HFFc6 (cell line): Measurements from ENCODE around the gene KANSL3. TPM values are rescaled to one million over a fixed set of nuclear protein-coding genes. Genes with fewer than 3 reads are reported as not detected.
"Not testable (repeated sequence)": the region's sequence is repeated elsewhere in the genome, so short reads cannot be mapped to it uniquely, and the experiment has no call there.

Experiments used
- DNase-seq: peaks from one replicate; pipeline ENCODE4 v3.0.0-alpha.2; 2018
- H3K27ac Mint-ChIP-seq: 2 replicates; pipeline ENCODE4 v1.8.0; 2020; ENCODE audit warnings: mild to moderate bottlenecking, mixed read lengths
- H3K27me3 Mint-ChIP-seq: 2 replicates; pipeline ENCODE4 v1.8.0; 2021; ENCODE audit warnings: mild to moderate bottlenecking, moderate library complexity, mixed read lengths; ENCODE audit not compliant: insufficient read depth
- H3K36me3 Mint-ChIP-seq: 2 replicates; pipeline ENCODE4 v1.8.0; 2021; ENCODE audit warnings: low read depth, mixed read lengths
- H3K4me1 Mint-ChIP-seq: 2 replicates; pipeline ENCODE4 v1.8.0; 2020; ENCODE audit warnings: low read depth, mixed read lengths
- H3K4me3 Mint-ChIP-seq: 2 replicates; pipeline ENCODE4 v1.8.0; 2020; ENCODE audit warnings: mild to moderate bottlenecking, moderate library complexity, mixed read lengths
- H3K9me3 Mint-ChIP-seq: 2 replicates; pipeline ENCODE4 v1.8.0; 2020; ENCODE audit warnings: mild to moderate bottlenecking, mixed read lengths
- CTCF ChIP-seq: fragments of 200-600 bp; sonication (generic); IDR thresholded peaks from 2 replicates; pipeline ENCODE4 v1.5.0; 2021; ENCODE audit warnings: antibody characterized with exemption, mild to moderate bottlenecking
- total RNA-seq, 6 experiments: library from RNA; stranded (reverse); fragmentation: NEBNext Ultra II Directional; extraction: Animal tissue kit (Norgen Biotek cat#: 25700); gene quantifications; 2 replicates in 1 of 6; 3 replicates in 5 of 6; pipeline ENCODE4 v1.2.3, GENCODE V29; 2021

Gene KANSL3
- total RNA-seq, 6 experiments from 2014 or later = 19.3 to 28.3 (median 26.7) TPM

GRCh38 chr2:96565111-96565510 lies 73.0 kb downstream of the KANSL3 start:
- Mint-ChIP-seq H3K36me3 (peaks cover 5% of the 10 kb centered on the region), H3K27ac (no peak overlapping the region), H3K27me3 (peaks cover 20% of the 10 kb centered on the region), H3K9me3 (0 out of 2 replicates have a peak, but pooled peaks cover 4% of the 10 kb centered on the region), H3K4me3 (no peak overlapping the region), H3K4me1 (no peaks in the 10 kb centered on the region)
- no peak for TF ChIP-seq CTCF
- no peak for DNase-seq

DNA sequence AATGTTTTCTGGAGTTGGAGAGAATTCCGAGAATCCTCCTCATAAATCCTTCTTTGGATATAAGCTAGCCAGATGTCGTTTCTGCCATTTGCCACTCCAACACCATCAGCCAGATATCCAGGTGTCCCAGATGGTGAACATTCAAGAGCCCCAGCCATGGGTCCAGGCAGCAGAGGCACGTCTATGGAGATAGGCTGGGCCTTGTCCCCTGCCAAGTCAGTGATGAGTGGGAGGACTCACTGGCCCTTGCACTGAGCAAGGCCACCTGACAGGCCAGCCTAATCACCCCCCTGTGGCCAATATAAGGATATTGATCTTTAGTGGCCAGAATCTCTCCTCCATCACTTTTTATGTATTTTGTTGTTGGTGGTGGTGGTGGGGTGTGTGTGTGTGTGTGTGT lies 73.5 kb downstream of the KANSL3 start:
- H3K27ac Mint-ChIP-seq = no peak overlapping the region
- H3K36me3 Mint-ChIP-seq = peaks cover 5% of the 10 kb centered on the region
- no peaks in the 10 kb centered on the region for H3K4me1 Mint-ChIP-seq
- H3K4me3 Mint-ChIP-seq = no peak overlapping the region
- peaks cover 20% of the 10 kb centered on the region for H3K27me3 Mint-ChIP-seq
- H3K9me3 Mint-ChIP-seq = 0 out of 2 replicates have a peak, but pooled peaks cover 4% of the 10 kb centered on the region
- DNase-seq = no peak
- no peak for TF ChIP-seq CTCF

- Mint-ChIP-seq H3K27me3 (peaks cover 20% of the 10 kb centered on the region), H3K4me1 (no peaks in the 10 kb centered on the region), H3K27ac (no peak overlapping the region), H3K9me3 (0 out of 2 replicates have a peak, but pooled peaks cover 4% of the 10 kb centered on the region), H3K4me3 (no peak overlapping the region), H3K36me3 (peaks cover 5% of the 10 kb centered on the region)
- no peak for DNase-seq
- no peak for TF ChIP-seq CTCF
Observed at GRCh38 chr2:96564026-96564425, 74.1 kb downstream of the KANSL3 start.

GRCh38 chr2:96558485-96558884 lies 79.6 kb downstream of the KANSL3 start:
- peaks cover 11% of the 10 kb centered on the region for H3K4me1 Mint-ChIP-seq
- no peak for TF ChIP-seq CTCF
- no peak for DNase-seq

GRCh38 chr2:96558061-96558460 lies 80.1 kb downstream of the KANSL3 start:
- no peak for DNase-seq
- Mint-ChIP-seq H3K27ac (no peak overlapping the region), H3K4me3 (no peak overlapping the region), H3K27me3 (peaks cover 17% of the 10 kb centered on the region), H3K9me3 (peaks cover 13% of the 10 kb centered on the region; the same call in 1 of the 2 replicates), H3K4me1 (peaks cover 11% of the 10 kb centered on the region), H3K36me3 (peaks cover 14% of the 10 kb centered on the region)
- TF ChIP-seq CTCF = no peak

More at GRCh38 chr2:96558485-96558884, 79.6 kb downstream of the KANSL3 start:
- peaks cover 13% of the 10 kb centered on the region; the same call in 1 of the 2 replicates for H3K9me3 Mint-ChIP-seq
- peaks cover 19% of the 10 kb centered on the region for H3K27me3 Mint-ChIP-seq
- H3K4me3 Mint-ChIP-seq = no peak overlapping the region
- peaks cover 14% of the 10 kb centered on the region for H3K36me3 Mint-ChIP-seq
- no peak overlapping the region for H3K27ac Mint-ChIP-seq

- peaks cover 11% of the 10 kb centered on the region for H3K4me1 Mint-ChIP-seq
- H3K27ac Mint-ChIP-seq, H3K4me3 Mint-ChIP-seq: not testable (repeated sequence)
Observed at GRCh38 chr2:96557421-96557820, 80.7 kb downstream of the KANSL3 start.

More at GRCh38 chr2:96557421-96557820, 80.7 kb downstream of the KANSL3 start:
- peaks cover 17% of the 10 kb centered on the region for H3K27me3 Mint-ChIP-seq
- DNase-seq = not testable (repeated sequence)
- H3K36me3 Mint-ChIP-seq = peaks cover 10% of the 10 kb centered on the region
- peaks cover 11% of the 10 kb centered on the region; the same call in 1 of the 2 replicates for H3K9me3 Mint-ChIP-seq
